IMR-90 (cell line): ENCODE results near the gene RUNX1. TPM values are rescaled to one million over a fixed set of nuclear protein-coding genes. Genes with fewer than 3 reads are reported as not detected.

ENCODE experiments used
- ATAC-seq: fragments of 200-7000 bp; cut with Tn5 transposase; 2 replicates; pipeline ENCODE4 v1.9.1; 2020; ENCODE audit warnings: low read depth, mild to moderate bottlenecking, moderate library complexity
- BruUV-seq: library from RNA; stranded (reverse); fragments of 400-500 nt; replicated peaks from 2 replicates; lab custom pipeline; 2021; lab: Mats Ljungman, UMichigan
- CTCF ChIA-PET: fragments of 300-600 bp; formaldehyde crosslinking; extraction: SDS; loops from one replicate; lab custom pipeline; 2021; ENCODE audit warnings: antibody characterized with exemption; lab: Yijun Ruan, JAX
- POLR2A ChIA-PET: fragments of 300-600 bp; sonication (Branson Sonifier 250); formaldehyde crosslinking; loops from one replicate; lab custom pipeline; 2022; ENCODE audit warnings: antibody characterized with exemption; ENCODE audit not compliant: unreplicated experiment; lab: Charles Lee
- DNase-seq: peaks from one replicate; pipeline ENCODE4 v3.0.0; 2013
- H2AFZ ChIP-seq: replicated peaks from 2 replicates; pipeline ENCODE3; 2013; ENCODE audit warnings: low read length, mild to moderate bottlenecking; ENCODE audit not compliant: poor library complexity
- H2AK5ac ChIP-seq: 2 replicates; pipeline ENCODE4 v1.6.1; 2013; ENCODE audit warnings: low read depth, low read length, inconsistent platforms
- H2AK9ac ChIP-seq: replicated peaks from 2 replicates; pipeline ENCODE3; 2013; ENCODE audit warnings: mild to moderate bottlenecking, low read depth, low read length, moderate library complexity; ENCODE audit not compliant: poor library complexity
- H2BK120ac ChIP-seq: 2 replicates; pipeline ENCODE4 v1.6.1; 2013; ENCODE audit warnings: low read depth, low read length, inconsistent platforms
- H2BK15ac ChIP-seq: 3 replicates; pipeline ENCODE4 v1.6.1; 2013; ENCODE audit warnings: low read depth, low read length, inconsistent platforms
- H2BK20ac ChIP-seq: 2 replicates; pipeline ENCODE4 v1.6.1; 2013; ENCODE audit warnings: low read depth, mild to moderate bottlenecking, inconsistent platforms, low read length, moderate library complexity
- H2BK5ac ChIP-seq: 2 replicates; pipeline ENCODE4 v1.6.1; 2013; ENCODE audit warnings: mild to moderate bottlenecking, low read depth, low read length, inconsistent platforms; ENCODE audit not compliant: poor library complexity, severe bottlenecking
- H3K14ac ChIP-seq: replicated peaks from 2 replicates; pipeline ENCODE4 v1.6.1; 2013; ENCODE audit warnings: low read depth, low read length, inconsistent platforms
- H3K18ac ChIP-seq: 2 replicates; pipeline ENCODE4 v1.6.1; 2013; ENCODE audit warnings: low read depth, low read length, control low read depth
- H3K23ac ChIP-seq: 2 replicates; pipeline ENCODE4 v1.6.1; 2013; ENCODE audit warnings: low read depth, low read length, inconsistent platforms
- H3K27ac ChIP-seq: 2 replicates; pipeline ENCODE4 v1.5.1; 2013; ENCODE audit warnings: mild to moderate bottlenecking, control low read depth, low read length; ENCODE audit not compliant: insufficient read depth
- H3K27me3 ChIP-seq: 2 replicates; pipeline ENCODE4 v1.6.1; 2013; ENCODE audit warnings: low read length; ENCODE audit not compliant: control insufficient read depth, insufficient read depth
- H3K36me3 ChIP-seq: 2 replicates; pipeline ENCODE4 v1.6.1; 2013; ENCODE audit warnings: low read length, mixed read lengths; ENCODE audit not compliant: control insufficient read depth, insufficient read depth
- H3K4ac ChIP-seq: 2 replicates; pipeline ENCODE4 v1.6.1; 2013; ENCODE audit warnings: low read depth, low read length, inconsistent platforms
- H3K4me1 ChIP-seq: 2 replicates; pipeline ENCODE4 v1.6.1; 2013; ENCODE audit warnings: low read length, mixed read lengths; ENCODE audit not compliant: control insufficient read depth, insufficient read depth
- H3K4me2 ChIP-seq: 2 replicates; pipeline ENCODE4 v1.6.1; 2013; ENCODE audit warnings: low read depth, mild to moderate bottlenecking, control low read depth, low read length, moderate library complexity
- H3K4me3 ChIP-seq: 2 replicates; pipeline ENCODE4 v1.5.1; 2013; ENCODE audit warnings: low read depth, mild to moderate bottlenecking, control low read depth, low read length, moderate library complexity; ENCODE audit not compliant: insufficient read depth
- H3K56ac ChIP-seq: 2 replicates; pipeline ENCODE4 v1.6.1; 2013; ENCODE audit warnings: low read length, inconsistent platforms; ENCODE audit not compliant: insufficient read depth; ENCODE audit errors: extremely low read depth
- H3K79me1 ChIP-seq, 2 experiments: 2 replicates each; pipeline ENCODE4 v1.6.1; 2013; ENCODE audit warnings: low read length in 2 of 2, inconsistent platforms in 1 of 2, low read depth in 1 of 2
- H3K9ac ChIP-seq: 2 replicates; pipeline ENCODE4 v1.6.1; 2013; ENCODE audit warnings: low read depth, low read length, control low read depth
- H3K9me1 ChIP-seq: 2 replicates; pipeline ENCODE4 v1.6.1; 2013; ENCODE audit warnings: low read length, inconsistent platforms; ENCODE audit not compliant: insufficient read depth
- H3K9me3 ChIP-seq: 2 replicates; pipeline ENCODE4 v1.6.1; 2013; ENCODE audit warnings: low read length; ENCODE audit not compliant: control insufficient read depth, insufficient read depth
- H4K20me1 ChIP-seq: 2 replicates; pipeline ENCODE4 v1.6.1; 2013; ENCODE audit warnings: low read length, inconsistent platforms; ENCODE audit not compliant: insufficient read depth
- H4K5ac ChIP-seq: 2 replicates; pipeline ENCODE4 v1.6.1; 2013; ENCODE audit warnings: mild to moderate bottlenecking, low read depth, low read length, control low read depth
- H4K8ac ChIP-seq, 2 experiments: 2 replicates each; pipeline ENCODE4 v1.6.1; 2013; ENCODE audit warnings: low read depth in 2 of 2, low read length in 2 of 2, control low read depth in 1 of 2, inconsistent platforms in 1 of 2
- H4K91ac ChIP-seq: 2 replicates; pipeline ENCODE4 v1.6.1; 2013; ENCODE audit warnings: low read depth, low read length, inconsistent platforms; ENCODE audit not compliant: insufficient read depth
- BHLHE40 ChIP-seq: fragments of 150-350 bp; IDR thresholded peaks from 2 replicates; pipeline ENCODE4 v1.6.1; 2016; ENCODE audit warnings: mild to moderate bottlenecking, low read depth, low read length
- CTCF ChIP-seq: conservative IDR thresholded peaks from 2 replicates; pipeline ENCODE4 v1.5.1; 2012; ENCODE audit warnings: mild to moderate bottlenecking, low read depth, low read length, improper control_type of control experiment
- MAFK ChIP-seq: IDR thresholded peaks from 2 replicates; pipeline ENCODE4 v1.6.1; 2012; ENCODE audit warnings: low read depth, low read length, improper control_type of control experiment
- MAZ ChIP-seq: IDR thresholded peaks from 2 replicates; pipeline ENCODE4 v1.6.1; 2012; ENCODE audit warnings: low read depth, mild to moderate bottlenecking, low read length, improper control_type of control experiment, moderate library complexity, borderline replicate concordance
- MXI1 ChIP-seq: IDR thresholded peaks from 2 replicates; pipeline ENCODE4 v1.6.1; 2012; ENCODE audit warnings: low read depth, mild to moderate bottlenecking, low read length, moderate library complexity, borderline replicate concordance
- NFE2L2 ChIP-seq: fragments of 150-350 bp; IDR thresholded peaks from 2 replicates; pipeline ENCODE4 v1.6.1; 2016; ENCODE audit warnings: low read depth, mild to moderate bottlenecking, low read length
- RAD21 ChIP-seq: IDR thresholded peaks from 2 replicates; pipeline ENCODE4 v1.6.1; 2012; ENCODE audit warnings: low read length, improper control_type of control experiment
- RCOR1 ChIP-seq: IDR thresholded peaks from 2 replicates; pipeline ENCODE4 v1.6.1; 2012; ENCODE audit warnings: mild to moderate bottlenecking, low read length, improper control_type of control experiment; ENCODE audit not compliant: insufficient replicate concordance
- RFX5 ChIP-seq: IDR thresholded peaks from 2 replicates; pipeline ENCODE4 v1.8.0; 2012; ENCODE audit warnings: low read depth, mild to moderate bottlenecking, low read length, moderate library complexity
- WGBS, 2 experiments: methylation state at CpG; one replicate each; pipeline versions ENCODE4 v1.1.5 to v1.1.7; 2013; ENCODE audit warnings: missing lambda C conversion rate in 2 of 2; ENCODE audit not compliant: insufficient read length in 1 of 2; ENCODE audit errors: extremely low coverage in 2 of 2; 5-methylcytosine and 5-hydroxymethylcytosine counted together
- dilution Hi-C: fragments of 300-500 bp; cut with HindIII; formaldehyde crosslinking; loops from one replicate; pipeline ENCODE4 v1.14.3; 2018; ENCODE audit warnings: low sequenced_read_pairs; ENCODE audit not compliant: unreplicated experiment
- in situ Hi-C: fragments of 300-500 bp; cut with MboI; formaldehyde crosslinking; loops from 3 replicates; pipeline ENCODE4 v1.14.3; 2019; ENCODE audit warnings: low sequenced_read_pairs, inconsistent platforms, mixed read lengths
- intact Hi-C: fragments of 100-400 bp; cut with micrococcal nuclease; formaldehyde crosslinking; loops from 2 replicates; pipeline ENCODE4 v1.10.0; 2022
- polyA plus RNA-seq, 3 experiments: library from polyadenylated mRNA; depleted of rRNA; stranded (reverse); fragments of >200 nt; gene quantifications; 2 replicates each; pipeline ENCODE4 v1.2.3, GENCODE V29; 2012; ENCODE audit warnings: low replicate concordance in 1 of 3
- total RNA-seq: library from RNA; depleted of rRNA; stranded (reverse); fragments of >200 nt; gene quantifications from 2 replicates; pipeline ENCODE4 v1.2.3, GENCODE V29; 2012

RUNX1 gene
- total and polyA plus RNA-seq, 2 of the 4 experiments (the other 2 are of a cell fraction) = 34.5 to 56.5 TPM

- CTCF ChIA-PET = no interaction called here
- Histone ChIP-seq H3K14ac (peak overlapping the region; percentile 63), H4K8ac (peak overlapping the region in 1 of 2 experiments; percentile 24; a peak in 1 of 4 replicates), H3K9me1 (peaks cover 49% of the 10 kb centered on the region), H2BK5ac (peak overlapping the region; percentile 86), H3K56ac (no peak overlapping the region), H4K91ac (no peak overlapping the region), H4K20me1 (peaks cover 56% of the 10 kb centered on the region), H3K36me3 (peaks cover 23% of the 10 kb centered on the region), H3K4ac (peak overlapping the region; percentile 39), H3K27me3 (no peaks in the 10 kb centered on the region), H2BK120ac (no peak overlapping the region; the same call in 1 of the 2 replicates), H2BK20ac (no peak overlapping the region), H3K18ac (peak overlapping the region; percentile 3; the same call in 1 of the 2 replicates), H3K4me2 (no peak overlapping the region), H3K79me1 (peaks cover 30 to 74% of the 10 kb centered on the region in 2 experiments), H4K5ac (no peak overlapping the region), H2BK15ac (no peak overlapping the region), H3K4me1 (peaks cover 62% of the 10 kb centered on the region), H2AFZ (no peak overlapping the region), H3K9me3 (no peaks in the 10 kb centered on the region), H3K4me3 (no peak overlapping the region), H3K9ac (no peak overlapping the region), H3K27ac (peak overlapping the region; percentile 23; the same call in 1 of the 2 replicates), H3K23ac (0 out of 2 replicates have a peak overlapping the region, but pooled peaks have one; percentile 13), H2AK5ac (peak overlapping the region; percentile 55), H2AK9ac (peak overlapping the region; percentile 3)
- BruUV-seq = no TSS peak
- no peak for ATAC-seq
- TF ChIP-seq NFE2L2 = no peak
- no peak for TF ChIP-seq RCOR1
- TF ChIP-seq MAFK = no peak
- TF ChIP-seq CTCF = no peak
- no peak for TF ChIP-seq RFX5
- no peak for TF ChIP-seq RAD21
- no peak for TF ChIP-seq BHLHE40
- TF ChIP-seq MAZ = no peak
- no peak for TF ChIP-seq MXI1
- POLR2A ChIA-PET = interaction anchor here (0.5 kb wide), 1 partner anchor 68 kb away, joined by 3 read pairs; no protein-coding TSS in a partner anchor
- intact Hi-C loops = loop anchor here (5.0 kb wide), 4 partner anchors 37 to 397 kb away; no protein-coding TSS in a partner anchor
- WGBS, 2 experiments = 92% methylated on average over 2 of the region's 6 CpGs; no CpG with 5 or more reads in 1 of the 2 experiments
- dilution Hi-C loops = no loop called here
- in situ Hi-C loops = no loop called here
- DNase-seq = no peak
These were observed 239.3 kb downstream of the RUNX1 start for GRCh38 chr21:34809822-34810221.
